ENCODE measurements around the gene PLPP3. TPM values are rescaled to one million over a fixed set of nuclear protein-coding genes. Genes with fewer than 3 reads are reported as not detected.

Gene PLPP3
- total RNA-seq, 1 donor from 2014 or later = 53.9 TPM

DNA sequence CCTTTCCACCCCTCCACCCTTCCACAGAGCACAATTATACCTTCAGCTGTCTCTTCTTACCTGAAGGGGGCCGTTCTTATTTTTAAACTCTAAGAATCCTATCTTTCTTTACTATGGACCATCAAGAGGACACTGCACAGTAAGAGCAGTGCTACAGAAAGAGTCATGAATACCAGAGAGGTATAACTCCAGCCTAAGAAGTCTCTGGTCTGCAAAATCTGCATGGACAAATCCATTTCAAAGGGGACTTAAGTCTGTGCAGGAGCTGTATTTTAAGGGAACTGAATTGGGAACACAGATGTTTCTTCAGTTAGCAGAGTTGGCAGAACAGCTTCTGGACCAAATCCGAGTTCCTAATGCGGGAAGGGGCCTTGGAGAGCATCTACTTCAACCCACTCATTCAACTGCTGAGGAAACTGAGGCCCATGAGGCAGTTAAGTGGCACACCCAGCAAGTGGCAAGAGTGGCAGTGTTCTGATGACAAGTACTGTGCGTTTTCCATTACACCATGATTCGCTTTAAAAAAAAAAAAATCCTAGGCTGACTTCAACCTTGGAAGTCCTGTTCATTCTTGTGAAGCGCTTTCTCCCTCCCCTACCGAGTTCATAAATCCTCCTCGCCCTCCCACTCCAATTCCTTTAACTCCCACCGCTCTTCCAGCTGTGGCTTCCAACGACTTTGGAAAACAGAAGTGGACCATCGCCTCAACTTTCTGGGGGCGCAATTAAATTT lies 1.8 kb downstream of the PLPP3 start:
- peak; percentile 1 for ATAC-seq
- DNase-seq (ENCODE audit: low spot score) = no peak

DNA sequence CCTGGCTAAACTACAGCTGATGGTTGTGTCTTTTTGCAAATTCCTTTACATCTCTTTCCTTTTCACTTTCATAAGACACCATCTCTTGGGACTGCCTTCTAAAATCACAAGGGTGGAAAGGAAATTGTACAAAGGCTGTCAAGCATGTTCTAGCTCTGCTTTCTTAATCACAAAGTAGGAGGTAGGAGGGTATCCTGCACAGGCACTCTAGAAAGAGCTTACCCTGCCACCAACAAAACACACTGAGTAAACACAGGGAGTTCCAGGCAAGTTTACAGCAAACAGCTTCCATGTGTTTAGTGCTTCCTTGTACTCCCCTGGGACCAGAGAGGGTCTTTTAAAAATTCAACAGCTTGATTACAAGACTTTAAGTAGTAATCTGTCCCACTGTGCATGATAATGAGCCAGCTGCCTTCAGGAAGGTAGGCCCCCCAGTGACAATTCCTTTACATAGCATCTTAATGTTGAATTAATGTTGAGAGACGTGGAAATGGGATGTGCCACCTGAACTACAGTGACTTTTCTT lies 2.4 kb downstream of the PLPP3 start:
- ATAC-seq = peak; percentile 35
- no peak for DNase-seq (ENCODE audit: low spot score)

DNA sequence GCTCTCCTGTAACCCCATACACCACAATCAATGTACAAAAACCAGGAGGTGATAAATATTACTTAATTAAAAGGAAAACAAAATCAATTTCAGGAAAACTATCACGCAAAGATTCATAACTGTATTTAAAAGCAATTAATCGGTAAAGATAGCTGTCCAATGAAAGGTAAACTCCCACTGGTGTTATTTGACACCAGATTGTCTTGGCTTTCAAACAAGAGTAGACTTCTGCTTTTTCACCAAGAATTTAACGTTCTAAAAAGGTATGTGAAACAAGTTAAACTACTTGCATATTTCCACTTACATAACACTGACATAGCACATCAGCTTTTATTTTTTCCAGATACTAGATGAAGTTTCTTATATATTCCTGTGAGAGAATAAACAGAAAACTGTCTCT lies 3.5 kb downstream of the PLPP3 start:
- no peak for ATAC-seq
- DNase-seq (ENCODE audit: low spot score) = no peak

DNA sequence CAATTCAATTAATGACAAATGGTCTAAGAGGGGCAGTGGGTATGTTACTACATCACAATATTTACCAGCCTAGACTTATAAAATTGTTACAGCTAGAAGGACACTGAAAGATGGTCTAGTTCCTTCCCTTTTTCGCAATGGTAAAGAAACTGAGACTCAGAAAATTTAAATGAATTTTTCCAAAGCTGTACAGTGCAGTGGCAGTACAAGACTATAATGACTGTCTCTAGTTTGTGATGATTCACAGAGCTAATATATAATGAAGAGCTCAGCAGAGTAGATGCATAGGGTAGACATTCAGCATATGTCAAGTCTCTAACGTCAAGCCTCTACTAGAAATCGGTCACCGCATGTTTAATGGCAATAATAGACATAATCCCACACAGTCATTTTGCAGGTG lies 4.6 kb downstream of the PLPP3 start:
- no peak for DNase-seq (ENCODE audit: low spot score)
- no peak for ATAC-seq

DNA sequence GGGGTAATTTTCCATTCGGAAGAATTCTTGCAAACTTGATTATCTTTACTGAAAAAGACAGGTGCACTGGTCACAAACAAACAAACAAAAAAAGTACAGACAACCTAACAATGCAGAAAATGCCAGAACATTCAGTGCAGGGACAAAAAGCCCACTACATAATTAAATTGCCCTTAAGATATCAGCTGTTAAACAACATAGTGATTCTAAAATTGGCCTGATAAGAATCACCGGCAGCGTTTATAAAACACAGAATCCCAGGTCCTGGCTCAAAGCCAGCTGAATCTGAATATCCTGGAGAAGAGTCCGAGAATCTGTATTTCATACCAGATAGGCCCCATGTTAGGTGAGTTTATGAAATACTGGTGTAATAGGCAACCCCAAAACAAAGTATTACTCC lies 6.1 kb downstream of the PLPP3 start:
- DNase-seq (ENCODE audit: low spot score) (no peak), ATAC-seq (no peak)

DNA sequence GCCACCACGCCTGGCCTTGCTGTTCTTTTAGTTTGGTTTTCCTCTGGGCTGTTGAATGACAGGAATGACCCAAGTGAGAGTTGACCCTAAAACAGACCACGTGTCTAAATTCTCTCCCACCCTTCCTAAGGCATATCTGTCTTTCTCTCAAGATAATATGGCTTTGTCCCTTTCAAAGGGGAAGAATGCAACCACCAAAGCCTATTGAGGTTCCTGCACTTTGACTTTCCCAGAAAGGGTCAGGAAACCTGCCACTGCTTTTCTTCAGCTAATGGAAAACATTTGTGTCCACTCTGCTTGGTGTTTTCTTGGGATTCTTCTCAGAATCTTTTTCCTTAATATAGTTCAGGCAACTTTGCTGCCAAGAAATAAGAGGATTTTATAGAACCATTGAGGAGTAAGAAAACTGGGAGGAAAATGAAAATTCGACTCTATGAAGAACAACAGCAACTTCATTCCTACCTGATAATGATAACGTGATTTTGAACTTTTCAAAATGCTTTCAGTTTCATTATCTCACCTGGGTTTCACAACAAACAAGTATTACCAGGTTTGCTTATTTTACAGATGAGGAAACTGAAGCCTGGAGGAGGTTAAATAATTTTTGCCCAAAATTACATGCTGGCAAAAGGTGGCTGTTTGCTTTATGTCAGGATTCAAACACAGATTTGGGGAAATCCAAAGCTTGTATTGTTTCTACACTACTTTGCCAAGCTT lies 6.9 kb downstream of the PLPP3 start:
- DNase-seq (ENCODE audit: low spot score) (no peak), ATAC-seq (no peak)

DNA sequence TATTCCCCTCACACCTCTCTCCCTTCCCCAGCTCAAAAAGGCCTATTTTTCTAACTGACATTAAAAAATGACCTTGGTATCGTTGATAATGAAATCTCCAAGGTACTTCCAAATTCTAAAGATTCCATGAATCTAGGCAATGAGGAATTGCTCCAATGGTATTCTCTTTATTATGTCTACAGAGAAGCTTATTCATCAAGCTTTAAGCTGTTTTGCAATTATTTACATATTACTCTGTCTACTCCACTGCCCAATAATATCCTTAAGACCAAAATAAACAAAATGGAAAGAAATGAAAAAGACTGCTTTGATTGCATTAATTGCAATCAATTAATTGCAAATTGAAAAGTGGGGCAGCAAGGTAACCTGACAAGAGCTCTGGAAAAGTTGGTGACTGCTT lies 7.9 kb downstream of the PLPP3 start:
- DNase-seq (ENCODE audit: low spot score) (no peak), ATAC-seq (no peak)

DNA sequence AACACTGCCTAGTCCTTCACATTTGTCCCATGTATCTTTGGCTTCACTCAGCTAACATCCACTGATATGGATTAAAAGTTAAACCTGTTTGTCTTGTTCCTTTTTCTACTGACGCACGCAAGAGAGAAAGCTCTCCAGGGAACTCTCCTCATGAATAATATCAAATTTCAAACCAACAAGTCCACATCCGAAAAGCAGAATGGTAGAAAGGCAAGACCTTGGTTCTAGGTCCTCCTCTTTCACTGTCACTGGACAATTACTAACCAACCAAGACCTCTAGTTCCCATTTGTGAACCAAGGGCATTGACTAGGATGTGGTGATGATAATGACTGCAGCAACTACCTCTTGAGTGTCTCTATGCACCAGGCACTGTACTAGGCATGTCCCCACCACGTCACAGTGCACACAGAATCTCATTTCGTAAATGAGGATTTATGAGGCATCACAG lies 8.4 kb downstream of the PLPP3 start:
- DNase-seq (ENCODE audit: low spot score) (no peak), ATAC-seq (peak; percentile 24)

DNA sequence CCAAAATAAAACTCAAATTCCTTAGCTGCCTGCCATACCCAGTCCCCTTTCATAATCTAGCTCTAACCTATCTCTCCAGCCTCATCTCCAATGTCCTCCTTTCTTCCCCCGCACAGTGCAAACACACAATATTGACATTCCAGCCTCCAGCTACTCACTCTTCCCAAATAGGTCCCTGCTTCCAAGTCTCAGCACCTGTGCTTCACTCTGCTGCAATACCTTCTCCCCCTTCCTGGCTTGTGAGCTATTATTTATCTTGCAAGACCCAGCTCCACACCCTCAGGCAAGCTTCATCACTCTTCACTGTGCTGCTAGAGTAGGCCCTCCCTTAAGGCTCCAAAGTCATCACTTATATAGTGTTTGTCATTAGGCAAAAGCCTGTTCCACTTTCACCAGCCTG lies 9.7 kb downstream of the PLPP3 start:
- DNase-seq (ENCODE audit: low spot score) (peak; percentile 74), ATAC-seq (peak; percentile 79)

DNA sequence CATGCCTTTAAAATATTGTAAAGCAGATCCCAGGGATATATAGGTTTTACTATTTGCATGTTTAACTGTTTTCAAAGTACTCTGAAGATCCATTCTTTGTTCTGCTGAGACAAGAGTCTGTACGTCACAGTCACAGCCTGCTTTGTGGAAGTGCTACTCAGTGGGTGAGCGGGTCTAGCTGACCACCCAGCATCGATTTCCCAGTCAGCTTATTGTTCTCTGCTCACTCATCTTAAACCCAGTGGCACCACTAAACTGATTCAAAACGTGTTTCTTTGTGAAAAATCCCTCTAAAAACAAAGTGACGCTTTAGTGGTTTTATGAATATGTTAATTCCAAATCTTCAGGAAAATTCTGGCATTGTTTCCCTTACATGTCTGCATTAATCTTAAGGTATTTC lies 12.4 kb downstream of the PLPP3 start:
- no peak for DNase-seq (ENCODE audit: low spot score)
- ATAC-seq = no peak

DNA sequence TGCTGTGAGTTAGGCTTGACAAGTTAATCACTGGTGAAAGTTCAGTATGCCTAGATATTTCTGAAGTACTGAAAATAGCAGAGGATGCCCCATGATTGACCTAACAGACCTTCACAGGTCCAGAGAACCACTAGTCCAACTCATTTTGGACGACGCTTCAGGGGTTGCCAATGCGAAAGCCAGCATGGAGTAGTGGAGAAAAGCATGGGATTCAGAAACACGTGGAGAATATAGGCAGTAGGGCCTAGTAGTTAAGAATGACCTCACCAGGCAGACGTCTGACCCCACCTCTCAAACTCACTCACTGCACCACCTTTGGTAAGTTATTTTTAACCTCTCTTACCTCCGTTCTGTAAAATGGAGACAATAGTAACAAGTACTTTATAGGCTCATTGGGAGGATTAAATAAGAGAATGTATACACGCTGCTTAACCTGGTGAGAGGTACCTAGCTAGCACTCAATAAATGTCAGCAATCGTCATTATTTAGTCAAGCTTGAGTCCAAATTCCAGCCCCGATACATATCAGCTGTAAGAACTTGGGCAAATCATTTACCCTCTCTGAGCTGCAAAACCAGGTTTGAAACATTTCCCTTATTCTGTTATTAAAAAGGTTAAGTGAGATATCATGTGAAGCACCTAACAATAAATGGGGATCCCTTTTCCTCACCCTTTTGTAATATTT lies 13.2 kb downstream of the PLPP3 start:
- DNase-seq (ENCODE audit: low spot score) = no peak
- peak; percentile 52 for ATAC-seq

DNA sequence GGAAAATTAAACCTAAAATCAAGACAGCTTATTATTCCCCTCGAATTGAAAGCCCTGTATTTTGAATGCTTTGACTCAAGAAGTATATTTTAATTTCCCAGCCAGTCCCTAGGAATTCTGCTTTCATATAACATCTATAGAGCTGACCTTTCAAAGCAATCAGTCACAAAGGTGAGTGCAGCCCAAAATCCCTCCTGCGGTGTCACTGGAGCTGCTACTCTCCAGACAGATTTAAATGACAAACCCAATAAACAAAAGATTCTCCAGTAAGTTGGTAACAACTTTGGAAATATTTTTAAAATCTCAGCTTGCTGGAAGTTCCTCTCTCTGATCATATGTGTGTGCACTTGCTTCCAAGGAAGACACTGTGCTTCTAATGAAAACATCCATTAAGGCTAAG lies 14.7 kb downstream of the PLPP3 start:
- ATAC-seq (no peak), DNase-seq (ENCODE audit: low spot score) (no peak)

DNA sequence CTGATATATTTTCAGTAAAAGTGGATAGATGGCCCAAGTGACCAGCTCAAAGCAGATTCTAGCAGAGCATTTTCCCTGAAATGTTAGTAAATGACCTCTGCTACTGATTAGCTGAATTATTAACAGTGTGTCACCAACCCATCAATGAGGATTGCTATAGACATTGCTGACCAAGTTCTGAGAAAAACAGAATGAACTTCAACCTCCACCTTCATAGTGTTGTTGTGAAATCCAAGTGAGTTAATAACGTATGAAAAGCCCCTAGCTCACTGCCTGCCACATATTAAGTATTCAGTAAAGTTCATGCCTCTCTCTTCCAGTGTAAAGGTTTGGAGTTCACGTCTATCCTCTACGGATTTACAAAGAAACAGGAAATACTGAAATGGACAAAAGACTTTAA lies 15.8 kb downstream of the PLPP3 start:
- ATAC-seq (peak; percentile 61), DNase-seq (ENCODE audit: low spot score) (no peak)

DNA sequence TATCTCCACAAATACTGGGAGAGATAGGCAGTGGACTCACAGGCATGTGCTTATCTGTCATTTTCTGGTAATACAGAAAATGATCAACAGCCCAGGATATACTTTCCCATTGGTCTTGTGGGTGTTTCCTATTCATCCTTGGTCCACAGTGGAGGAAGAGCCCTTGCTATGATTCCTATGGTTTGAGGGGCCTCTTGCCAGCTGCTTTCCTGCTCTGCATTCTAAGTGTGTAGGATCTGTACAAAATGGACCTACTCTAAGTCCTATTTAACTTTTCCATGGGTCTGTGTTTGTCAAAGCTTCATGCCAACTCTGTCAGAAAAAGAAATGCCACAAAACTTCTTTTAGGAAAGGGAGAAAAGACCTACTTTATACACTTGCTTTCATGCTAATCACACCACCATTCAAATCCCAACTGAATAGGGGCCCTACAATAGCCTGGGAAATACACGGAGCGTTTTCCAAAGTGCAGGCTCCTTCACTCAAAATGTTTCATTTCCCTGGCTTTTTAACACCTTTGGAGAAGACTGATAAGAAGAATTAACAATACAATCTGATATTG lies 16.4 kb downstream of the PLPP3 start:
- ATAC-seq (no peak), DNase-seq (ENCODE audit: low spot score) (no peak)

DNA sequence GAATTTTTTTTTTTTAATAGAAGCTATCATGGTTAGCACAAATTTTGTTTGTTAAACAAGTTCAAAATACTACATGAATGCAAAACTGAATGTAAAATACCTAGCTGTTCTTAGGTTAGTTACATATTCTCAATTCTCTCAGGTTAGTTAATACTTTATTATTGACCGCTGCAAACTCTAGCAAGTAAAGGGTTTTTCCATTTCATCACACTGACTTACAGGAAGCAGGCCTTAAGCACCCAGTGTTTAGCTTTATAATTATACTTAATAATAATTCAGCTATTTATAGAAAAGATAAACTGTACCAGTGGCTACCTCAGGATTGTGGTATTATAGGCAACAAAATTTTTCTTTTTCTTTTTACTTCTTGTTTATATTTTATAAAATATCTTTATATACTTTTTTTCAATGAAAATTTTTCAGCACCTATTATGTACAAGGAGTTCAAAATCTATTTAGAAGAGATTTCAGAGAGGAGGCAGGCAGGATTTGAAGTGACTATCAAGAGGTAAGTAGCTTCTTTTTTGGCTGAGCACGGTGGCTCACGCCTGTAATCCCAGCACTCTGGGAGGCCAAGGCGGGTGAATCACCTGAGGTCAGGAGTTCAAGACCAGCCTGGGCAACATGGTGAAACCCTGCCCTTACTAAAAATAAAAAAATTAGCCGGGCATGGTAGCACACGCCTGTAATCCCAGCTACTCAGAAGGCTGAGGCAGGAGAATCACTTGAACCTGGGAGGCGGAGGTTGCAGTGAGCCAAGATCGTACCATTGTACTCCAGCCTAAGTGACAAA lies 17.9 kb downstream of the PLPP3 start:
- ATAC-seq = no peak
- DNase-seq (ENCODE audit: low spot score) = no peak

DNA sequence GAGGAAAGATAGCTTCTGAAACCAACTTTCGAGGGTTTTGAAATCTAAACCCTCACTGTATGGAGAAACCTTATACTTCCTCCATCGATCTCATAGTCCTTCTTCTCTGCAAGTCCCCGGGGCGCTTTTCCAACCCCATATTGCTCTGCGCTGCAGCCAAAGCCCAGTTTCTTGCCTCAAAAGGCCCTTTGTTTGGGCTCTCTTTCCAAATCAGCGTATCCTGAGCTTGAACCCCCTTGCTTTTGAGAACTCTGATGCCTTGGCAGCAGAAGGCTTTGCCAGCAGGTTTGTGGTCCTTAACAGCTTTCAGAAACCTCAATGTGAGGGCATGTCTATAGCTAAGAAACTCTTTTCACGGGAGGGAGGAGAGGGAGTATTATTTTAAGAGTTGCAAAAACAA lies 21.6 kb downstream of the PLPP3 start:
- ATAC-seq = no peak
- DNase-seq (ENCODE audit: low spot score) = no peak

DNA sequence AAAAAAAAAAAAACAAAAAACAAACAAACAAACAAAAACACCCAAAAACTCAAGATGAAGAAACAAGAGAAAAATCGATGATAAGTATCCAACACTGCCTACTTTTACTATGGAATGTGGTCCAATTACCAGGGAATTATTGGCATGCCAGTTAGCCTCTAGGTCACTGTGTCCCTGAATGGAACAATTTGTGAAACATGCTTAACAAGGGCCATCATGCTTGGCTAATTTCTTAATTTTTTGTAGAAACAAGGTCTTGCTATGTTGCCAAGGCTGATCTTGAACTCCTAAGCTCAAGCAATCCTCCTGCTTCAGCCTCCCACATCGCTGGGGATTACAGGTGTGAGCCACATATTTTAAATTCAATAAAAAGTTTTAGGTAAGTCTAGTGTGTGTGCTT lies 23.9 kb downstream of the PLPP3 start:
- ATAC-seq (peak; percentile 36), DNase-seq (ENCODE audit: low spot score) (no peak)

DNA sequence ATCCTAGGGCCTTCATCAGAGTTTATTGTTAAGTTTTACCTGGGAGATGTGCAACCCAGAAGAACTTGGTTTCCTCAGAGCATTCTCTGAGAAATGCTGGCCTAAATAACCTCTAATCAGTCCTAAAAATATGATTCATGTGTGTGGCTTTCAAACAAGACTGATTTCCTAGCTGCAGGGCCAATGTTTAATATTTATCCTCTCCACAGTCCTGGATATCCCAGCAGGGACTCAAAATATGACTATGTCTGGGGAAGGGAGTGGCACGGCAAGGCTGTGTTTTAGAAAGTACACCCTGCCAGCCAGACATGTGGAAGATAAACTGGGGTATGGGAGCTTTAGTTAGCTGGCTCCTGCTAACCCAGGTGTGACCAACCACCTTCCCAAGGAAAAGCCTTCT lies 26.3 kb downstream of the PLPP3 start:
- ATAC-seq (no peak), DNase-seq (ENCODE audit: low spot score) (no peak)

DNA sequence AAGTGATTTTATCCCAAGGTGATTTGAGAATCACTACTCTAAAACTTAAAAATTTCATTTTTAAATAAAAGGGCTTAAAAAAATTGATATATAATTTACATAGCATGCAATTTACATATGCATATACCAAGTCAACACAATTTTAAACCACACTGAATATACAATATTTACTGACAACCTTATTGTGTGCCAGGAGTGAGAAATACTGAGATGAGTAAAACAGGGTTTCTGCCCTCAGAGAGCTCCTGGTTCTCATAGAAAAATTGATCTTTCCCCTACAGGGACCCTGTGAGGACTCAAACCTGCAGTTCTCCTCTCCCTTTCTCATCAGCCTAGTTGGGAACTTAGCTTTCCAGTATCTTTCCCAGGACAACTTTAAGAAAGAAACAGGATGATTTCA lies 27.0 kb downstream of the PLPP3 start:
- ATAC-seq = no peak
- no peak for DNase-seq (ENCODE audit: low spot score)

DNA sequence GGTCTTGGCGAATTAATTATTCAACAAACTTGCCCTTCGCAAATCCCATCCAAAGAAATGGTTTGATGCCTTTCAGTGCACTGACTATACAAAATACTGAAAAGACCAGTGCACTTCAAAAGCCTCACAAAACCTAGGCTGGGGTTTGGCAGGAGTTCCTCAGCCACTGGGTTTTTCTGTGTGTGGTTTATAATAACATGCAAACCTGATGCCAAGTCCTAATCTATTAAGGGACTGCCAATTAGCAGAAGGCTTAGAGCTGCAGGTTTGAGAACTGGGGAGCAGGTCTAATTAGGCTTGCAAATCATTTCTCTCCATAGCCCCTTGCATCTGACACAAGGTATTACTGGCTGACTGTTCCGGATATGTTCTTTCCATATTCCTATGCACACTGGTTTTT lies 27.7 kb downstream of the PLPP3 start:
- no peak for ATAC-seq
- no peak for DNase-seq (ENCODE audit: low spot score)

DNA sequence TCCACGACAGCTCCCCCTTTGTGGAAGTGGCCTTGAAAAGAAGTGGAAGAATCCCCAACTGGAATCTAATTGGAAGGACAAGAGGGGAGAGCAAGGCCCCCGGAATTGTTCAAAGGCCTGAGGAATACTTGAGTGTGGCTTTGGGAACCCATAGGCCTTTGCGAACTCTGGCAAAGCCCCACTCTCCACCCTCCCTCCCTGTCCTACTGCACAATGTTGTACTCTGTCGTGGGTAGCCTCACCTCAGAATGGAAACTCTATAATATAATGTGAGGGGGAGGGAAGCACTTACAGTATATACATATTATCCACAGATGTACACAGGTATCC lies 28.5 kb downstream of the PLPP3 start:
- ATAC-seq (no peak), DNase-seq (ENCODE audit: low spot score) (no peak)

Measured in left lobe of liver (tissue), 2 donors.